Upper lobe of right lung (tissue), 1 donor: ENCODE measurements around the gene RXRA. TPM values are rescaled to one million over a fixed set of nuclear protein-coding genes. Genes with fewer than 3 reads are reported as not detected.

ENCODE experiments used
- ATAC-seq: fragments of 200-7000 bp; cut with Tn5 transposase; one replicate; pipeline ENCODE4 v1.9.1; 2020; ENCODE audit warnings: mild to moderate bottlenecking, moderate library complexity
- DNase-seq: peaks from one replicate; pipeline ENCODE4 v3.0.0-alpha.2; 2020
- H3K27ac ChIP-seq: fragments of 200-600 bp; one replicate; pipeline ENCODE4 v1.8.0; 2022
- H3K27me3 ChIP-seq: fragments of 200-600 bp; one replicate; pipeline ENCODE4 v1.8.0; 2022; ENCODE audit warnings: mild to moderate bottlenecking
- H3K36me3 ChIP-seq: fragments of 200-600 bp; one replicate; pipeline ENCODE4 v1.8.0; 2022
- H3K4me1 ChIP-seq: fragments of 200-600 bp; one replicate; pipeline ENCODE4 v1.8.0; 2022
- H3K4me3 ChIP-seq: fragments of 200-600 bp; one replicate; pipeline ENCODE4 v1.8.0; 2022; ENCODE audit warnings: mild to moderate bottlenecking
- H3K9me3 ChIP-seq: fragments of 200-600 bp; one replicate; pipeline ENCODE4 v1.8.0; 2022
- CTCF ChIP-seq: fragments of 200-600 bp; IDR thresholded peaks from one replicate; pipeline ENCODE4 v1.8.0; 2022; ENCODE audit warnings: antibody characterized with exemption
- intact Hi-C: fragments of 100-400 bp; cut with DNase I; formaldehyde crosslinking; loops from one replicate; pipeline ENCODE4 v1.11.0; 2022
- total RNA-seq: library from RNA; stranded (reverse); fragmentation: NEBNext Ultra II Directional; extraction: Animal tissue kit (Norgen Biotek cat#: 25700); gene quantifications from one replicate; pipeline ENCODE4 v1.2.1, GENCODE V29; 2021
- donor health status: DM: no; HTN: yes; CAD: no; lungs with severe emphysema.

RXRA gene
- total RNA-seq, 1 donor from 2014 or later: 80.6 TPM

- DNase-seq (no peak), ATAC-seq (no peak)
- intact Hi-C loops: no loop called here
- Histone ChIP-seq H3K4me3 (no peak overlapping the region), H3K27me3 (no peaks in the 10 kb centered on the region), H3K36me3 (peaks cover 34% of the 10 kb centered on the region), H3K27ac (no peak overlapping the region), H3K4me1 (peaks cover 5% of the 10 kb centered on the region), H3K9me3 (no peaks in the 10 kb centered on the region)
- no peak for TF ChIP-seq CTCF
These were observed 99.1 kb downstream of the RXRA start for GRCh38 chr9:134425401-134425800.

GRCh38 chr9:134425812-134426211 is 99.6 kb downstream of the RXRA start:
- H3K27ac ChIP-seq: no peak overlapping the region
- H3K4me1 ChIP-seq: peaks cover 5% of the 10 kb centered on the region
- ATAC-seq: no peak
- no peak for TF ChIP-seq CTCF
- no peak overlapping the region for H3K4me3 ChIP-seq
- peaks cover 36% of the 10 kb centered on the region for H3K36me3 ChIP-seq
- H3K27me3 ChIP-seq: no peaks in the 10 kb centered on the region
- no peak for DNase-seq
- H3K9me3 ChIP-seq: no peaks in the 10 kb centered on the region
- intact Hi-C loops: no loop called here

- Histone ChIP-seq H3K27ac (no peak overlapping the region), H3K36me3 (peaks cover 33% of the 10 kb centered on the region), H3K27me3 (no peaks in the 10 kb centered on the region), H3K9me3 (no peaks in the 10 kb centered on the region), H3K4me1 (peaks cover 2% of the 10 kb centered on the region), H3K4me3 (no peak overlapping the region)
- no peak for DNase-seq
- TF ChIP-seq CTCF: no peak
- intact Hi-C loops: no loop called here
- no peak for ATAC-seq
These were observed 100.2 kb downstream of the RXRA start for GRCh38 chr9:134426436-134426835.

- DNase-seq (no peak), ATAC-seq (no peak)
- no peaks in the 10 kb centered on the region for H3K27me3 ChIP-seq
- no peak for TF ChIP-seq CTCF
- intact Hi-C loops: no loop called here
- H3K9me3 ChIP-seq: no peaks in the 10 kb centered on the region
- peaks cover 5% of the 10 kb centered on the region for H3K4me1 ChIP-seq
- H3K4me3 ChIP-seq: no peak overlapping the region
- peaks cover 37% of the 10 kb centered on the region for H3K36me3 ChIP-seq
- no peak overlapping the region for H3K27ac ChIP-seq
These were observed 101.0 kb downstream of the RXRA start for GRCh38 chr9:134427153-134427782.

- no peak for DNase-seq
- Histone ChIP-seq H3K36me3 (peaks cover 29% of the 10 kb centered on the region), H3K4me1 (peaks cover 16% of the 10 kb centered on the region), H3K27ac (no peak overlapping the region), H3K4me3 (no peak overlapping the region), H3K27me3 (no peaks in the 10 kb centered on the region), H3K9me3 (no peaks in the 10 kb centered on the region)
- no peak for TF ChIP-seq CTCF
- ATAC-seq: no peak
- intact Hi-C loops: no loop called here
These were observed 102.3 kb downstream of the RXRA start for GRCh38 chr9:134428559-134428958.

GRCh38 chr9:134429007-134429406 is 102.8 kb downstream of the RXRA start:
- Histone ChIP-seq H3K27ac (no peak overlapping the region), H3K27me3 (no peaks in the 10 kb centered on the region), H3K4me3 (no peak overlapping the region), H3K36me3 (peaks cover 31% of the 10 kb centered on the region), H3K4me1 (peaks cover 18% of the 10 kb centered on the region), H3K9me3 (no peaks in the 10 kb centered on the region)
- TF ChIP-seq CTCF: no peak
- ATAC-seq: no peak
- DNase-seq: no peak
- intact Hi-C loops: no loop called here
